Measurements from ENCODE around the gene FXYD7.

The FXYD7 gene

GRCh38 chr19:35105411-35106290 lies 37.4 kb upstream of the FXYD7 start (continued):
- peak; percentile 77; the same call in 1 of the 2 replicates for TF ChIP-seq PRDM2 (tag by site-specific recombination; IDR thresholded peaks at IDR 0.05; ENCODE audit: borderline replicate concordance)
- peak; percentile 98 for TF ChIP-seq ZNF311 (tag by site-specific recombination; IDR thresholded peaks at IDR 0.05; ENCODE audit: borderline replicate concordance)
- no peak for TF ChIP-seq ZNF223 (tag by site-specific recombination; IDR thresholded peaks at IDR 0.05)
- peak; percentile 11; the same call in 1 of the 2 replicates for TF ChIP-seq ZNF707 (tag by site-specific recombination; IDR thresholded peaks at IDR 0.05)
- TF ChIP-seq ZNF423 (tag by site-specific recombination; IDR thresholded peaks at IDR 0.05): no peak; the same call in 1 of the 2 replicates
- TF ChIP-seq, protein P1, sequence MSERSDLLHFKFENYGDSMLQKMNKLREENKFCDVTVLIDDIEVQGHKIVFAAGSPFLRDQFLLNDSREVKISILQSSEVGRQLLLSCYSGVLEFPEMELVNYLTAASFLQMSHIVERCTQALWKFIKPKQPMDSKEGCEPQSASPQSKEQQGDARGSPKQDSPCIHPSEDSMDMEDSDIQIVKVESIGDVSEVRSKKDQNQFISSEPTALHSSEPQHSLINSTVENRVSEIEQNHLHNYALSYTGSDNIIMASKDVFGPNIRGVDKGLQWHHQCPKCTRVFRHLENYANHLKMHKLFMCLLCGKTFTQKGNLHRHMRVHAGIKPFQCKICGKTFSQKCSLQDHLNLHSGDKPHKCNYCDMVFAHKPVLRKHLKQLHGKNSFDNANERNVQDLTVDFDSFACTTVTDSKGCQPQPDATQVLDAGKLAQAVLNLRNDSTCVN (tag by site-specific recombination; optimal IDR thresholded peaks at IDR 0.05): peak; percentile 11
- TF ChIP-seq ZNF132 (tag by site-specific recombination; IDR thresholded peaks at IDR 0.05; ENCODE audit: borderline replicate concordance): no peak
- TF ChIP-seq ZNF777 (tag by site-specific recombination; IDR thresholded peaks at IDR 0.05; ENCODE audit: borderline replicate concordance): peak; percentile 41; the same call in 1 of the 2 replicates
- TF ChIP-seq ZNF791 (tag by site-specific recombination; IDR thresholded peaks at IDR 0.05): peak; percentile 11
- TF ChIP-seq ZNF549 (tag by site-specific recombination; IDR thresholded peaks at IDR 0.05): no peak
- no peak for TF ChIP-seq ZFP69B (tag by site-specific recombination; IDR thresholded peaks at IDR 0.05)
- no peak for TF ChIP-seq ZNF558 (tag by site-specific recombination; IDR thresholded peaks at IDR 0.05)
- TF ChIP-seq, protein P2, sequence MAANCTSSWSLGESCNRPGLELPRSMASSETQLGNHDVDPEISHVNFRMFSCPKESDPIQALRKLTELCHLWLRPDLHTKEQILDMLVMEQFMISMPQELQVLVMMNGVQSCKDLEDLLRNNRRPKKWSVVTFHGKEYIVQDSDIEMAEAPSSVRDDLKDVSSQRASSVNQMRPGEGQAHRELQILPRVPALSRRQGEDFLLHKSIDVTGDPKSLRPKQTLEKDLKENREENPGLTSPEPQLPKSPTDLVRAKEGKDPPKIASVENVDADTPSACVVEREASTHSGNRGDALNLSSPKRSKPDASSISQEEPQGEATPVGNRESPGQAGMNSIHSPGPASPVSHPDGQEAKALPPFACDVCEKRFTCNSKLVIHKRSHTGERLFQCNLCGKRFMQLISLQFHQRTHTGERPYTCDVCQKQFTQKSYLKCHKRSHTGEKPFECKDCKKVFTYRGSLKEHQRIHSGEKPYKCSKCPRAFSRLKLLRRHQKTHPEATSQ (tag by site-specific recombination; IDR thresholded peaks at IDR 0.05): 0 out of 2 replicates have a peak, but pooled peaks have one; percentile 22
- TF ChIP-seq ZNF433 (tag by site-specific recombination; IDR thresholded peaks at IDR 0.05; ENCODE audit: low read depth): no peak
- no peak for TF ChIP-seq HOXC10 (CRISPR knock-in tag; IDR thresholded peaks at IDR 0.05)
- peak; percentile 40; the same call in 1 of the 2 replicates for TF ChIP-seq ZNF133 (tag by site-specific recombination; IDR thresholded peaks at IDR 0.05)
- peak; percentile 87 for TF ChIP-seq ZNF175 (tag by site-specific recombination; IDR thresholded peaks at IDR 0.05)
- TF ChIP-seq, protein P3, sequence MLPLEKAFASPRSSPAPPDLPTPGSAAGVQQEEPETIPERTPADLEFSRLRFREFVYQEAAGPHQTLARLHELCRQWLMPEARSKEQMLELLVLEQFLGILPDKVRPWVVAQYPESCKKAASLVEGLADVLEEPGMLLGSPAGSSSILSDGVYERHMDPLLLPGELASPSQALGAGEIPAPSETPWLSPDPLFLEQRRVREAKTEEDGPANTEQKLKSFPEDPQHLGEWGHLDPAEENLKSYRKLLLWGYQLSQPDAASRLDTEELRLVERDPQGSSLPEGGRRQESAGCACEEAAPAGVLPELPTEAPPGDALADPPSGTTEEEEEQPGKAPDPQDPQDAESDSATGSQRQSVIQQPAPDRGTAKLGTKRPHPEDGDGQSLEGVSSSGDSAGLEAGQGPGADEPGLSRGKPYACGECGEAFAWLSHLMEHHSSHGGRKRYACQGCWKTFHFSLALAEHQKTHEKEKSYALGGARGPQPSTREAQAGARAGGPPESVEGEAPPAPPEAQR (tag by site-specific recombination; IDR thresholded peaks at IDR 0.05): 0 out of 2 replicates have a peak, but pooled peaks have one; percentile 10
- no peak; the same call in none of the 2 replicates for TF ChIP-seq ZNF169 (tag by site-specific recombination; IDR thresholded peaks at IDR 0.05)
- 0 out of 2 replicates have a peak, but pooled peaks have one; percentile 36 for TF ChIP-seq HIC1 (tag by site-specific recombination; IDR thresholded peaks at IDR 0.05)
- TF ChIP-seq, protein P4, sequence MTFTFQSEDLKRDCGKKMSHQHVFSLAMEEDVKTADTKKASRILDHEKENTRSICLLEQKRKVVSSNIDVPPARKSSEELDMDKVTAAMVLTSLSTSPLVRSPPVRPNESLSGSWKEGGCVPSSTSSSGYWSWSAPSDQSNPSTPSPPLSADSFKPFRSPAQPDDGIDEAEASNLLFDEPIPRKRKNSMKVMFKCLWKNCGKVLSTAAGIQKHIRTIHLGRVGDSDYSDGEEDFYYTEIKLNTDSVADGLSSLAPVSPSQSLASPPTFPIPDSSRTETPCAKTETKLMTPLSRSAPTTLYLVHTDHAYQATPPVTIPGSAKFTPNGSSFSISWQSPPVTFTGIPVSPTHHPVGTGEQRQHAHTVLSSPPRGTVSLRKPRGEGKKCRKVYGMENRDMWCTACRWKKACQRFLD (tag by site-specific recombination; IDR thresholded peaks at IDR 0.05): no peak; the same call in 1 of the 2 replicates
